Astrocyte (in vitro differentiated cells and primary cell): ENCODE data around the gene CNTROB. TPM values are rescaled to one million over a fixed set of nuclear protein-coding genes. Genes with fewer than 3 reads are reported as not detected.

Experiments
- DNase-seq: peaks from one replicate; pipeline ENCODE4 v3.0.0-alpha.2; 2010; ENCODE audit warnings: low read depth
- FAIRE-seq: peaks from 2 replicates; lab custom pipeline; 2011; peaks lifted over from hg19 to GRCh38; lab: Jason Lieb, UNC
- H2AFZ ChIP-seq: 2 replicates; pipeline ENCODE4 v1.6.0; 2012; ENCODE audit warnings: low read depth, low read length, inconsistent platforms
- H3K27ac ChIP-seq: 2 replicates; pipeline ENCODE4 v1.5.1; 2011; ENCODE audit warnings: low read depth, low read length, inconsistent platforms
- H3K27me3 ChIP-seq: 2 replicates; pipeline ENCODE4 v1.6.0; 2011; ENCODE audit warnings: low read length, inconsistent platforms; ENCODE audit not compliant: insufficient read depth
- H3K36me3 ChIP-seq: 2 replicates; pipeline ENCODE4 v1.5.1; 2011; ENCODE audit warnings: low read length, inconsistent platforms; ENCODE audit not compliant: insufficient read depth
- H3K4me1 ChIP-seq: 2 replicates; pipeline ENCODE4 v1.5.1; 2011; ENCODE audit warnings: low read length, inconsistent platforms; ENCODE audit not compliant: insufficient read depth
- H3K4me2 ChIP-seq: 2 replicates; pipeline ENCODE4 v1.6.0; 2012; ENCODE audit warnings: low read length, inconsistent platforms
- H3K4me3 ChIP-seq: 2 replicates; pipeline ENCODE4 v1.5.1; 2011; ENCODE audit warnings: low read depth, mild to moderate bottlenecking, low read length, inconsistent platforms; ENCODE audit not compliant: insufficient read depth
- H3K79me2 ChIP-seq: 2 replicates; pipeline ENCODE4 v1.6.0; 2012; ENCODE audit warnings: mild to moderate bottlenecking, low read length, inconsistent platforms; ENCODE audit not compliant: insufficient read depth
- H3K9ac ChIP-seq: 2 replicates; pipeline ENCODE4 v1.6.0; 2012; ENCODE audit warnings: mild to moderate bottlenecking, low read length, inconsistent platforms
- H3K9me3 ChIP-seq: 2 replicates; pipeline ENCODE4 v1.5.1; 2012; ENCODE audit warnings: low read depth, mild to moderate bottlenecking, low read length, inconsistent platforms; ENCODE audit not compliant: insufficient read depth
- H4K20me1 ChIP-seq: 2 replicates; pipeline ENCODE4 v1.6.0; 2012; ENCODE audit warnings: low read length, inconsistent platforms; ENCODE audit not compliant: insufficient read depth
- H3K27ac Mint-ChIP-seq: one replicate; pipeline ENCODE4 v1.8.0; 2021; ENCODE audit warnings: mild to moderate bottlenecking, mixed read lengths; ENCODE audit not compliant: unreplicated experiment
- H3K27me3 Mint-ChIP-seq: one replicate; pipeline ENCODE4 v1.8.0; 2021; ENCODE audit warnings: low read depth, mixed read lengths; ENCODE audit not compliant: unreplicated experiment
- H3K36me3 Mint-ChIP-seq: one replicate; pipeline ENCODE4 v1.8.0; 2021; ENCODE audit warnings: low read depth, mixed read lengths; ENCODE audit not compliant: unreplicated experiment
- H3K4me1 Mint-ChIP-seq: one replicate; pipeline ENCODE4 v1.8.0; 2021; ENCODE audit warnings: low read depth, mixed read lengths; ENCODE audit not compliant: unreplicated experiment
- H3K4me3 Mint-ChIP-seq: one replicate; pipeline ENCODE4 v1.8.0; 2021; ENCODE audit warnings: mild to moderate bottlenecking, moderate library complexity, mixed read lengths; ENCODE audit not compliant: unreplicated experiment
- H3K9me3 Mint-ChIP-seq: one replicate; pipeline ENCODE4 v1.8.0; 2021; ENCODE audit warnings: mild to moderate bottlenecking, mixed read lengths; ENCODE audit not compliant: unreplicated experiment
- CTCF ChIP-seq: IDR thresholded peaks from 2 replicates; pipeline ENCODE4 v1.5.1; 2011; ENCODE audit warnings: low read depth, mild to moderate bottlenecking, inconsistent platforms, low read length, moderate library complexity; ENCODE audit not compliant: insufficient read depth
- EZH2 ChIP-seq: IDR thresholded peaks from 2 replicates; pipeline ENCODE4 v1.6.1; 2012; ENCODE audit warnings: mild to moderate bottlenecking, low read length, inconsistent platforms; ENCODE audit not compliant: insufficient read depth
- total RNA-seq: library from RNA; stranded (reverse); gene quantifications from 2 replicates; pipeline ENCODE4 v1.2.1, GENCODE V29; 2021

Gene CNTROB
- total RNA-seq, 1 donor from 2014 or later, result 25.3 TPM

GRCh38 chr17:7943291-7943690 is 11.3 kb downstream of the CNTROB start:
- no peak overlapping the region for H2AFZ ChIP-seq
- TF ChIP-seq CTCF (no peak), EZH2 (no peak)
- no peaks in the 10 kb centered on the region for H3K4me1 ChIP-seq
- H3K4me3 ChIP-seq, result no peak overlapping the region
- H3K4me2 ChIP-seq, result no peak overlapping the region
- no peaks in the 10 kb centered on the region for H3K9me3 Mint-ChIP-seq
- H3K4me1 Mint-ChIP-seq, result peaks cover 6% of the 10 kb centered on the region
- no peak for DNase-seq
- H3K79me2 ChIP-seq, result no peaks in the 10 kb centered on the region
- no peak overlapping the region for H3K27ac Mint-ChIP-seq
- H3K36me3 Mint-ChIP-seq, result peaks cover 27% of the 10 kb centered on the region
- H3K4me3 Mint-ChIP-seq, result no peak overlapping the region
- no peak for FAIRE-seq
- no peaks in the 10 kb centered on the region for H3K9me3 ChIP-seq
- no peak overlapping the region for H3K9ac ChIP-seq
- H3K27me3 ChIP-seq, result no peaks in the 10 kb centered on the region
- no peaks in the 10 kb centered on the region for H3K27me3 Mint-ChIP-seq
- H3K36me3 ChIP-seq, result peaks cover 47% of the 10 kb centered on the region
- no peak overlapping the region for H3K27ac ChIP-seq
- H4K20me1 ChIP-seq, result peaks cover 4% of the 10 kb centered on the region

GRCh38 chr17:7944326-7944725 is 12.3 kb downstream of the CNTROB start:
- Histone ChIP-seq H3K4me2 (no peak overlapping the region), H3K36me3 (peaks cover 52% of the 10 kb centered on the region), H3K9ac (no peak overlapping the region), H3K27ac (no peak overlapping the region), H2AFZ (no peak overlapping the region), H3K4me1 (no peaks in the 10 kb centered on the region), H4K20me1 (peaks cover 4% of the 10 kb centered on the region), H3K79me2 (no peaks in the 10 kb centered on the region), H3K4me3 (no peak overlapping the region), H3K9me3 (no peaks in the 10 kb centered on the region), H3K27me3 (no peaks in the 10 kb centered on the region)
- no peak for FAIRE-seq
- H3K4me3 Mint-ChIP-seq, result no peak overlapping the region
- TF ChIP-seq CTCF, result no peak
- TF ChIP-seq EZH2, result no peak
- no peak for DNase-seq
- no peaks in the 10 kb centered on the region for H3K27me3 Mint-ChIP-seq
- H3K9me3 Mint-ChIP-seq, result peaks cover 1% of the 10 kb centered on the region
- peaks cover 38% of the 10 kb centered on the region for H3K36me3 Mint-ChIP-seq
- peaks cover 6% of the 10 kb centered on the region for H3K4me1 Mint-ChIP-seq
- no peak overlapping the region for H3K27ac Mint-ChIP-seq

- H4K20me1 ChIP-seq, result no peaks in the 10 kb centered on the region
- DNase-seq, result no peak
- no peaks in the 10 kb centered on the region for H3K9me3 ChIP-seq
- no peak overlapping the region for H3K4me2 ChIP-seq
- H3K27ac ChIP-seq, result no peak overlapping the region
- H3K79me2 ChIP-seq, result no peaks in the 10 kb centered on the region
- peaks cover 51% of the 10 kb centered on the region for H3K36me3 ChIP-seq
- no peak overlapping the region for H3K4me3 ChIP-seq
- H2AFZ ChIP-seq, result no peak overlapping the region
- no peak overlapping the region for H3K9ac ChIP-seq
- Mint-ChIP-seq H3K27ac (no peak overlapping the region), H3K4me3 (no peak overlapping the region), H3K36me3 (peaks cover 34% of the 10 kb centered on the region), H3K4me1 (peaks cover 6% of the 10 kb centered on the region), H3K27me3 (no peaks in the 10 kb centered on the region), H3K9me3 (peaks cover 2% of the 10 kb centered on the region)
- no peaks in the 10 kb centered on the region for H3K27me3 ChIP-seq
- H3K4me1 ChIP-seq, result no peaks in the 10 kb centered on the region
- TF ChIP-seq CTCF, result no peak
- no peak for TF ChIP-seq EZH2
- no peak for FAIRE-seq
Observed at GRCh38 chr17:7945651-7946050, 13.6 kb downstream of the CNTROB start.
